Measurements from ENCODE around the gene HACD2. TPM values are rescaled to one million over a fixed set of nuclear protein-coding genes. Genes with fewer than 3 reads are reported as not detected.

Gene HACD2
- polyA plus RNA-seq, 1 donor (not counting 4 experiments of a cell fraction or from before 2014, with no cell fraction given) = 124 TPM

DNA sequence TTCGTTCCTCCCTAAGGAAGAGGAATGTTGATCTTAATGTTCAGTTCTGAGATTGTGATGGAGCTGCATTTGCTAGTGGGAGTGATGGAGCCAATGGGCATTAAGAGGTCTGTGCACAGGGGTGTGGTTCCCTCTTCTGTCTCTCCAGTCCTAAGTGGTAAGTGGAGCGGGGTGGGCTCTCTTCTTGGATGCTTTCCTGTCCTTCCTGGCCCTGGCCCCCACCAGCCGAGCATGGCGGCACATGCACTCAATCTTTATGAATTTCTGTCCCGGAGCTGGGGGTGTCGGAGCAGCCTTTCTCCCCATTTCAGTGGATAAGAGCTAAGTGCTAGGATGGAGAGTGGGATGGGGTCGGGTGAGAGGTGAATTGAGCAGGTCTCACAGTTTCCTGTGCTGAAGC, 98.4 kb downstream of the HACD2 start:
- Histone ChIP-seq H3K9me1 (ENCODE audit: control insufficient read depth, extremely low read depth, insufficient read depth, low read length) (no peaks in the 10 kb centered on the region), H2AFZ (ENCODE audit: control insufficient read depth, low read length) (no peak overlapping the region)
- dilution Hi-C loops (cut with MboI; ENCODE audit: extremely low pct_ligation_motif_present, low sequenced_read_pairs) = no loop called here

GRCh38 chr3:123485551-123485950, 99.3 kb downstream of the HACD2 start:
- DNase-seq (ENCODE audit: low read depth, low spot score) (no peak), FAIRE-seq (no peak)
- Histone ChIP-seq H4K20me1 (ENCODE audit: control insufficient read depth, extremely low read depth, insufficient read depth, low read length) (no peaks in the 10 kb centered on the region), H3K9me3 (ENCODE audit: control insufficient read depth, low read depth, low read length) (no peaks in the 10 kb centered on the region), H3K27ac (ENCODE audit: control insufficient read depth, insufficient read depth, low read length) (no peak overlapping the region), H3K4me3 (ENCODE audit: control insufficient read depth in 2 of 3, extremely low read depth in 1 of 3, insufficient read depth in 2 of 3, low read depth in 1 of 3, low read length in 3 of 3) (no peak overlapping the region), H3K9me1 (ENCODE audit: control insufficient read depth, extremely low read depth, insufficient read depth, low read length) (no peaks in the 10 kb centered on the region), H3K79me2 (ENCODE audit: control insufficient read depth, insufficient read depth, low read length) (no peaks in the 10 kb centered on the region), H3K36me3 (ENCODE audit: control insufficient read depth in 2 of 2, extremely low read depth in 1 of 2, insufficient read depth in 2 of 2, low read length in 2 of 2) (peaks cover 0 to 5% of the 10 kb centered on the region in 2 experiments), H3K4me1 (ENCODE audit: control insufficient read depth, extremely low read depth, insufficient read depth, low read length) (peaks cover 11% of the 10 kb centered on the region), H3K27me3 (ENCODE audit: control insufficient read depth, extremely low read depth, insufficient read depth, low read length) (no peaks in the 10 kb centered on the region), H2AFZ (ENCODE audit: control insufficient read depth, low read length) (no peak overlapping the region), H3K4me2 (ENCODE audit: control insufficient read depth, extremely low read depth, insufficient read depth, low read depth, low read length) (no peak overlapping the region), H3K9ac (ENCODE audit: control insufficient read depth, extremely low read depth, insufficient read depth, low read length) (no peak overlapping the region)
- dilution Hi-C loops (cut with MboI; ENCODE audit: extremely low pct_ligation_motif_present, low sequenced_read_pairs) = no loop called here
- no peak for TF ChIP-seq EZH2 (IDR thresholded peaks at IDR 0.05; ENCODE audit: low read length)
- TF ChIP-seq, protein P1, sequence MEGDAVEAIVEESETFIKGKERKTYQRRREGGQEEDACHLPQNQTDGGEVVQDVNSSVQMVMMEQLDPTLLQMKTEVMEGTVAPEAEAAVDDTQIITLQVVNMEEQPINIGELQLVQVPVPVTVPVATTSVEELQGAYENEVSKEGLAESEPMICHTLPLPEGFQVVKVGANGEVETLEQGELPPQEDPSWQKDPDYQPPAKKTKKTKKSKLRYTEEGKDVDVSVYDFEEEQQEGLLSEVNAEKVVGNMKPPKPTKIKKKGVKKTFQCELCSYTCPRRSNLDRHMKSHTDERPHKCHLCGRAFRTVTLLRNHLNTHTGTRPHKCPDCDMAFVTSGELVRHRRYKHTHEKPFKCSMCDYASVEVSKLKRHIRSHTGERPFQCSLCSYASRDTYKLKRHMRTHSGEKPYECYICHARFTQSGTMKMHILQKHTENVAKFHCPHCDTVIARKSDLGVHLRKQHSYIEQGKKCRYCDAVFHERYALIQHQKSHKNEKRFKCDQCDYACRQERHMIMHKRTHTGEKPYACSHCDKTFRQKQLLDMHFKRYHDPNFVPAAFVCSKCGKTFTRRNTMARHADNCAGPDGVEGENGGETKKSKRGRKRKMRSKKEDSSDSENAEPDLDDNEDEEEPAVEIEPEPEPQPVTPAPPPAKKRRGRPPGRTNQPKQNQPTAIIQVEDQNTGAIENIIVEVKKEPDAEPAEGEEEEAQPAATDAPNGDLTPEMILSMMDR (optimal IDR thresholded peaks at IDR 0.05 in 1 of 3, IDR thresholded peaks at IDR 0.05 in 1 of 3, conservative IDR thresholded peaks at IDR 0.05 in 1 of 3; ENCODE audit: extremely low read depth in 1 of 3, insufficient read depth in 2 of 3, low read length in 3 of 3) = no peak

More for the DNA sequence above, 98.4 kb downstream of the HACD2 start:
- Histone ChIP-seq H3K36me3 (ENCODE audit: control insufficient read depth in 2 of 2, extremely low read depth in 1 of 2, insufficient read depth in 2 of 2, low read length in 2 of 2) (peaks cover 0 to 6% of the 10 kb centered on the region in 2 experiments), H3K27ac (ENCODE audit: control insufficient read depth, insufficient read depth, low read length) (no peak overlapping the region), H3K9me3 (ENCODE audit: control insufficient read depth, low read depth, low read length) (no peaks in the 10 kb centered on the region), H3K4me1 (ENCODE audit: control insufficient read depth, extremely low read depth, insufficient read depth, low read length) (peaks cover 6% of the 10 kb centered on the region), H3K79me2 (ENCODE audit: control insufficient read depth, insufficient read depth, low read length) (no peaks in the 10 kb centered on the region), H3K27me3 (ENCODE audit: control insufficient read depth, extremely low read depth, insufficient read depth, low read length) (no peaks in the 10 kb centered on the region), H3K4me3 (ENCODE audit: control insufficient read depth in 2 of 3, extremely low read depth in 1 of 3, insufficient read depth in 2 of 3, low read depth in 1 of 3, low read length in 3 of 3) (no peak overlapping the region), H3K4me2 (ENCODE audit: control insufficient read depth, extremely low read depth, insufficient read depth, low read depth, low read length) (no peak overlapping the region), H4K20me1 (ENCODE audit: control insufficient read depth, extremely low read depth, insufficient read depth, low read length) (no peaks in the 10 kb centered on the region), H3K9ac (ENCODE audit: control insufficient read depth, extremely low read depth, insufficient read depth, low read length) (no peak overlapping the region)
- no peak for TF ChIP-seq EZH2 (IDR thresholded peaks at IDR 0.05; ENCODE audit: low read length)
- TF ChIP-seq, protein P1 (optimal IDR thresholded peaks at IDR 0.05 in 1 of 3, IDR thresholded peaks at IDR 0.05 in 1 of 3, conservative IDR thresholded peaks at IDR 0.05 in 1 of 3; ENCODE audit: extremely low read depth in 1 of 3, insufficient read depth in 2 of 3, low read length in 3 of 3) = no peak
- no peak for DNase-seq (ENCODE audit: low read depth, low spot score)
- FAIRE-seq = no peak

Measured in keratinocyte (primary cell).